Measurements from ENCODE around the gene HPS5.
A peak's percentile ranks its signal among the peaks of the same experiment; 100 is the strongest.
"Not testable (repeated sequence)": the region's sequence is repeated elsewhere in the genome, so short reads cannot be mapped to it uniquely, and the experiment has no call there.

Gene HPS5

GRCh38 chr11:18270102-18270501 lies 51.8 kb downstream of the HPS5 start:
- DNase-seq: no peak

- not testable (repeated sequence) for DNase-seq
Observed at GRCh38 chr11:18269252-18269651, 52.7 kb downstream of the HPS5 start.

GRCh38 chr11:18267335-18268133 lies 54.4 kb downstream of the HPS5 start:
- DNase-seq: not testable (repeated sequence)

- DNase-seq: peak; percentile 20
Observed at GRCh38 chr11:18265949-18266348, 56.0 kb downstream of the HPS5 start, which contains the start of gene SAA1. SAA1 (plus strand) TSS chr11:18266264; CDS start chr11:18266888, 624 bp downstream.

GRCh38 chr11:18264677-18265555 lies 57.0 kb downstream of the HPS5 start:
- DNase-seq: no peak

GRCh38 chr11:18264035-18264434 lies 57.9 kb downstream of the HPS5 start:
- DNase-seq: no peak

GRCh38 chr11:18262681-18263350 lies 59.1 kb downstream of the HPS5 start:
- DNase-seq: not testable (repeated sequence)

GRCh38 chr11:18261721-18262120 lies 60.2 kb downstream of the HPS5 start:
- DNase-seq: no peak

GRCh38 chr11:18259259-18259658 lies 62.7 kb downstream of the HPS5 start:
- DNase-seq: no peak

- no peak for DNase-seq
Observed at GRCh38 chr11:18254781-18255361, 67.1 kb downstream of the HPS5 start.

GRCh38 chr11:18253778-18254338 lies 68.1 kb downstream of the HPS5 start:
- DNase-seq: no peak

- peak; percentile 6 for DNase-seq
Observed at GRCh38 chr11:18253233-18253632, 68.7 kb downstream of the HPS5 start.

GRCh38 chr11:18248561-18248960 lies 73.4 kb downstream of the HPS5 start, which contains the start of gene SAA2:
SAA2 (minus strand) TSS chr11:18248668; CDS start chr11:18248011, 657 bp downstream.
- no peak for DNase-seq

- DNase-seq: not testable (repeated sequence)
Observed at GRCh38 chr11:18247191-18247581, 74.8 kb downstream of the HPS5 start.

- DNase-seq: not testable (repeated sequence)
Observed at GRCh38 chr11:18246379-18247190, 75.4 kb downstream of the HPS5 start.

- DNase-seq: peak; percentile 27
Observed at GRCh38 chr11:18245396-18245795, 76.5 kb downstream of the HPS5 start.

GRCh38 chr11:18243783-18244362 lies 78.1 kb downstream of the HPS5 start:
- peak; percentile 64 for DNase-seq

- no peak for DNase-seq
Observed at GRCh38 chr11:18239655-18240054, 82.3 kb downstream of the HPS5 start.

- DNase-seq: no peak
Observed at GRCh38 chr11:18236664-18237356, 85.1 kb downstream of the HPS5 start, which contains the start of gene SAA4. SAA4 (minus strand) TSS chr11:18236802; CDS start chr11:18235926, 876 bp downstream.
